ENCODE results near the gene DNAJC5G.

GRCh38 chr2:27291865-27292264 lies 16.6 kb downstream of the DNAJC5G start:
- peak; percentile 26 for TF ChIP-seq CTCF (conservative IDR thresholded peaks at IDR 0.05)
- TF ChIP-seq ZFX (IDR thresholded peaks at IDR 0.05), result no peak
